ENCODE results near the gene SHQ1.

The SHQ1 gene

GRCh38 chr3:72708441-72708840 is 139.8 kb downstream of the SHQ1 start:
- TF ChIP-seq, protein P1, sequence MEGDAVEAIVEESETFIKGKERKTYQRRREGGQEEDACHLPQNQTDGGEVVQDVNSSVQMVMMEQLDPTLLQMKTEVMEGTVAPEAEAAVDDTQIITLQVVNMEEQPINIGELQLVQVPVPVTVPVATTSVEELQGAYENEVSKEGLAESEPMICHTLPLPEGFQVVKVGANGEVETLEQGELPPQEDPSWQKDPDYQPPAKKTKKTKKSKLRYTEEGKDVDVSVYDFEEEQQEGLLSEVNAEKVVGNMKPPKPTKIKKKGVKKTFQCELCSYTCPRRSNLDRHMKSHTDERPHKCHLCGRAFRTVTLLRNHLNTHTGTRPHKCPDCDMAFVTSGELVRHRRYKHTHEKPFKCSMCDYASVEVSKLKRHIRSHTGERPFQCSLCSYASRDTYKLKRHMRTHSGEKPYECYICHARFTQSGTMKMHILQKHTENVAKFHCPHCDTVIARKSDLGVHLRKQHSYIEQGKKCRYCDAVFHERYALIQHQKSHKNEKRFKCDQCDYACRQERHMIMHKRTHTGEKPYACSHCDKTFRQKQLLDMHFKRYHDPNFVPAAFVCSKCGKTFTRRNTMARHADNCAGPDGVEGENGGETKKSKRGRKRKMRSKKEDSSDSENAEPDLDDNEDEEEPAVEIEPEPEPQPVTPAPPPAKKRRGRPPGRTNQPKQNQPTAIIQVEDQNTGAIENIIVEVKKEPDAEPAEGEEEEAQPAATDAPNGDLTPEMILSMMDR (conservative IDR thresholded peaks at IDR 0.05; ENCODE audit: low read depth, low read length): no peak
- H3K4me3 ChIP-seq (ENCODE audit: low read length): no peak overlapping the region
- no peak for DNase-seq (ENCODE audit: low read depth)

DNA sequence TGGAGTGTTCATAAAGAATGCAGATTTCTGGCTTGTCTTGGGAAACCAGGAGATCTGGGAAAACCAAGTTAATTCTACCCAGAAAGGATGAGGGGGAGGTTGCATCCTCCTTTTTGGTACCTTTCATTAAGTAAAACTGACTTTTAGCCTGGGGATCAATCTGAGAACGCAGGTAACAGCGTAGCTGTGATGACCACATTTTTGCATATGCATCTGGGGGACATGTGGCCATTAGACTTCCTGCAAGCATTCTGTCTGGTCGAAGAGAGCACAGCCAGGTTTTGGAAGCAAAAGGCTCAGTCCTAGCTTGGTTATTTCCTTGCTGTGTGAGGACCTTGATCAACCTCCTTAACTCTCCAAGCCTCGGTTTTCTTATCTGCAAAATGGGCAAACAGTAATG is 145.2 kb downstream of the SHQ1 start:
- no peak for DNase-seq (ENCODE audit: low read depth)
- TF ChIP-seq, protein P1 (conservative IDR thresholded peaks at IDR 0.05; ENCODE audit: low read depth, low read length): no peak
- H3K4me3 ChIP-seq (ENCODE audit: low read length): no peak overlapping the region

DNA sequence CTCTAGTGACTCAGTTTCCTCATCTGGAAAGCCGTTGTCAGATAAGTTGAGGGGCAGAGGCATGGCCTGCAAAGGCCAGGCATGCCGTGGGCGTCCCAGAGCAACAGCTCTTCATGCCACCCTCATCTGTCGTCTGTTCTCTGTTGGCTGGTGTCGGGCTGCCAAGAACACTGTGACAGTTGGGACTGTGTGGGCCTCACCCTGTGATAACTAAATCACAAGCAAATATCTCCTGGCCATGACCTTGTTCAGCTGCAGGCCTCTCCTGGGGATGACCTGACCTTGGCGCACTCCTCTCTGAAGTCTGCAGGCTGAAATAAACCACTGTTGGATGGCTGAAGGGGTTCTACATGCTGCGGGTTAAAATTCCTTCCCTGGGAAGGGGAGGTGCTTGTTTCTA is 145.9 kb downstream of the SHQ1 start:
- H3K4me3 ChIP-seq (ENCODE audit: low read length): no peak overlapping the region
- no peak for DNase-seq (ENCODE audit: low read depth)
- TF ChIP-seq, protein P1 (conservative IDR thresholded peaks at IDR 0.05; ENCODE audit: low read depth, low read length): no peak

- no peak overlapping the region for H3K4me3 ChIP-seq (ENCODE audit: low read length)
- no peak for DNase-seq (ENCODE audit: low read depth)
- TF ChIP-seq, protein P1 (conservative IDR thresholded peaks at IDR 0.05; ENCODE audit: low read depth, low read length): no peak
Measured at GRCh38 chr3:72700106-72700505, 148.1 kb downstream of the SHQ1 start.

GRCh38 chr3:72699631-72700030 is 148.6 kb downstream of the SHQ1 start:
- DNase-seq (ENCODE audit: low read depth): no peak
- H3K4me3 ChIP-seq (ENCODE audit: low read length): no peak overlapping the region
- TF ChIP-seq, protein P1 (conservative IDR thresholded peaks at IDR 0.05; ENCODE audit: low read depth, low read length): no peak

Measured in retinal pigment epithelial cell (primary cell).